ENCODE data around the gene FCN1.

GRCh38 chr9:134965851-134966250, 48.1 kb upstream of the FCN1 start:
- TF ChIP-seq REST (IDR thresholded peaks at IDR 0.05; ENCODE audit: insufficient read depth in 1 of 2, low read depth in 2 of 2, low read length in 2 of 2) (no peak), SIN3A (IDR thresholded peaks at IDR 0.05; ENCODE audit: borderline replicate concordance, insufficient read depth, low read length) (no peak), POLR2AphosphoS5 (IDR thresholded peaks at IDR 0.05; ENCODE audit: low read depth, low read length) (no peak)

All from PFSK-1 (cell line).